HUES6 (cell line): ENCODE measurements around the gene TMEM87A.

ENCODE experiments used
- H3K27ac ChIP-seq: 2 replicates; pipeline ENCODE4 v1.7.0; 2013; ENCODE audit warnings: low read depth, mild to moderate bottlenecking, low read length, inconsistent platforms
- H3K27me3 ChIP-seq: 2 replicates; pipeline ENCODE4 v1.6.1; 2013; ENCODE audit warnings: low read length; ENCODE audit not compliant: control insufficient read depth, insufficient read depth
- H3K36me3 ChIP-seq: 2 replicates; pipeline ENCODE4 v1.6.1; 2013; ENCODE audit warnings: low read length; ENCODE audit not compliant: control insufficient read depth, insufficient read depth
- H3K4me1 ChIP-seq: 2 replicates; pipeline ENCODE4 v1.6.1; 2013; ENCODE audit warnings: low read length; ENCODE audit not compliant: control insufficient read depth, insufficient read depth
- H3K4me3 ChIP-seq: 2 replicates; pipeline ENCODE4 v1.5.1; 2013; ENCODE audit warnings: low read depth, low read length
- H3K9ac ChIP-seq: one replicate; pipeline ENCODE4 v1.6.1; 2013; ENCODE audit warnings: mild to moderate bottlenecking, low read length
- H3K9me3 ChIP-seq: 2 replicates; pipeline ENCODE4 v1.6.1; 2013; ENCODE audit warnings: low read depth, low read length; ENCODE audit not compliant: control insufficient read depth, insufficient read depth

Gene TMEM87A

GRCh38 chr15:42285034-42285433, 11.8 kb upstream of the TMEM87A start:
- Histone ChIP-seq H3K27me3 (no peaks in the 10 kb centered on the region), H3K9me3 (no peaks in the 10 kb centered on the region), H3K4me1 (no peaks in the 10 kb centered on the region), H3K27ac (no peak overlapping the region), H3K9ac (no peak overlapping the region), H3K36me3 (peaks cover 23% of the 10 kb centered on the region), H3K4me3 (no peak overlapping the region)

- Histone ChIP-seq H3K36me3 (peaks cover 25% of the 10 kb centered on the region), H3K9me3 (no peaks in the 10 kb centered on the region), H3K9ac (no peak overlapping the region), H3K4me1 (no peaks in the 10 kb centered on the region), H3K27ac (no peak overlapping the region), H3K27me3 (no peaks in the 10 kb centered on the region), H3K4me3 (no peak overlapping the region)
Observed at GRCh38 chr15:42284551-42284950, 11.3 kb upstream of the TMEM87A start.

- no peak overlapping the region for H3K4me3 ChIP-seq
- no peaks in the 10 kb centered on the region for H3K9me3 ChIP-seq
- H3K27ac ChIP-seq, result no peak overlapping the region
- H3K27me3 ChIP-seq, result no peaks in the 10 kb centered on the region
- H3K9ac ChIP-seq, result no peak overlapping the region
- peaks cover 31% of the 10 kb centered on the region for H3K36me3 ChIP-seq
- no peaks in the 10 kb centered on the region for H3K4me1 ChIP-seq
Observed at GRCh38 chr15:42283671-42284070, 10.4 kb upstream of the TMEM87A start.

GRCh38 chr15:42282926-42283325, 9.7 kb upstream of the TMEM87A start:
- no peaks in the 10 kb centered on the region for H3K27me3 ChIP-seq
- no peak overlapping the region for H3K9ac ChIP-seq
- H3K4me1 ChIP-seq, result no peaks in the 10 kb centered on the region
- no peak overlapping the region for H3K27ac ChIP-seq
- peaks cover 36% of the 10 kb centered on the region for H3K36me3 ChIP-seq
- H3K4me3 ChIP-seq, result no peak overlapping the region
- H3K9me3 ChIP-seq, result no peaks in the 10 kb centered on the region

GRCh38 chr15:42282344-42282743, 9.1 kb upstream of the TMEM87A start:
- no peaks in the 10 kb centered on the region for H3K27me3 ChIP-seq
- H3K9me3 ChIP-seq, result no peaks in the 10 kb centered on the region
- H3K27ac ChIP-seq, result no peak overlapping the region
- H3K4me3 ChIP-seq, result no peak overlapping the region
- peaks cover 36% of the 10 kb centered on the region for H3K36me3 ChIP-seq
- no peaks in the 10 kb centered on the region for H3K4me1 ChIP-seq
- no peak overlapping the region for H3K9ac ChIP-seq

- H3K4me3 ChIP-seq, result no peak overlapping the region
- H3K4me1 ChIP-seq, result peaks cover 19% of the 10 kb centered on the region
- no peak overlapping the region for H3K27ac ChIP-seq
- peaks cover 32% of the 10 kb centered on the region for H3K36me3 ChIP-seq
- no peaks in the 10 kb centered on the region for H3K9me3 ChIP-seq
- no peaks in the 10 kb centered on the region for H3K27me3 ChIP-seq
- no peak overlapping the region for H3K9ac ChIP-seq
Observed at GRCh38 chr15:42279234-42279723, 6.0 kb upstream of the TMEM87A start.

- peaks cover 24% of the 10 kb centered on the region for H3K36me3 ChIP-seq
- no peak overlapping the region for H3K27ac ChIP-seq
- H3K9ac ChIP-seq, result no peak overlapping the region
- H3K4me3 ChIP-seq, result no peak overlapping the region
- no peaks in the 10 kb centered on the region for H3K27me3 ChIP-seq
- H3K9me3 ChIP-seq, result no peaks in the 10 kb centered on the region
- H3K4me1 ChIP-seq, result peaks cover 22% of the 10 kb centered on the region
Observed at GRCh38 chr15:42276762-42277161, 3.5 kb upstream of the TMEM87A start.

GRCh38 chr15:42275780-42276391, 2.7 kb upstream of the TMEM87A start:
- Histone ChIP-seq H3K27ac (peak overlapping the region; percentile 22; the same call in 1 of the 2 replicates), H3K4me3 (peak overlapping the region; percentile 21; the same call in 1 of the 2 replicates), H3K4me1 (peaks cover 28% of the 10 kb centered on the region), H3K9me3 (no peaks in the 10 kb centered on the region), H3K9ac (no peak overlapping the region), H3K36me3 (peaks cover 20% of the 10 kb centered on the region), H3K27me3 (no peaks in the 10 kb centered on the region)

- peaks cover 19% of the 10 kb centered on the region; the same call in 1 of the 2 replicates for H3K36me3 ChIP-seq
- peak overlapping the region; percentile 95 for H3K9ac ChIP-seq
- H3K4me3 ChIP-seq, result peak overlapping the region; percentile 89
- H3K4me1 ChIP-seq, result peaks cover 28% of the 10 kb centered on the region
- H3K27me3 ChIP-seq, result no peaks in the 10 kb centered on the region
- H3K27ac ChIP-seq, result no peak overlapping the region; the same call in 1 of the 2 replicates
- no peaks in the 10 kb centered on the region for H3K9me3 ChIP-seq
Observed at GRCh38 chr15:42274702-42274989, 1.4 kb upstream of the TMEM87A start.

- Histone ChIP-seq H3K4me3 (peak overlapping the region; percentile 89), H3K9ac (peak overlapping the region; percentile 95)
Observed at GRCh38 chr15:42273900-42274701, 868 bp upstream of the TMEM87A start.

GRCh38 chr15:42270996-42271395, 2.2 kb downstream of the TMEM87A start:
- Histone ChIP-seq H3K9me3 (no peaks in the 10 kb centered on the region), H3K4me3 (peak overlapping the region; percentile 36; the same call in 1 of the 2 replicates), H3K4me1 (peaks cover 24% of the 10 kb centered on the region), H3K27ac (no peak overlapping the region), H3K27me3 (no peaks in the 10 kb centered on the region), H3K36me3 (peaks cover 33% of the 10 kb centered on the region), H3K9ac (no peak overlapping the region)

More at GRCh38 chr15:42273900-42274701, 868 bp upstream of the TMEM87A start:
- H3K9me3 ChIP-seq, result no peaks in the 10 kb centered on the region
- H3K36me3 ChIP-seq, result peaks cover 14% of the 10 kb centered on the region; the same call in 1 of the 2 replicates
- peak overlapping the region; percentile 79 for H3K27ac ChIP-seq
- H3K27me3 ChIP-seq, result no peaks in the 10 kb centered on the region
- peaks cover 28% of the 10 kb centered on the region for H3K4me1 ChIP-seq
